IPS-NIHi11 (cell line): ENCODE measurements around the gene NBL1.
"Not testable (repeated sequence)": the region's sequence is repeated elsewhere in the genome, so short reads cannot be mapped to it uniquely, and the experiment has no call there.

Experiments
- DNase-seq: peaks from one replicate; pipeline ENCODE4 v3.0.0; 2012; ENCODE audit warnings: mixed read lengths, low spot score

NBL1 gene

GRCh38 chr1:19622204-19622603 lies 21.9 kb upstream of the NBL1 start:
- no peak for DNase-seq

DNA sequence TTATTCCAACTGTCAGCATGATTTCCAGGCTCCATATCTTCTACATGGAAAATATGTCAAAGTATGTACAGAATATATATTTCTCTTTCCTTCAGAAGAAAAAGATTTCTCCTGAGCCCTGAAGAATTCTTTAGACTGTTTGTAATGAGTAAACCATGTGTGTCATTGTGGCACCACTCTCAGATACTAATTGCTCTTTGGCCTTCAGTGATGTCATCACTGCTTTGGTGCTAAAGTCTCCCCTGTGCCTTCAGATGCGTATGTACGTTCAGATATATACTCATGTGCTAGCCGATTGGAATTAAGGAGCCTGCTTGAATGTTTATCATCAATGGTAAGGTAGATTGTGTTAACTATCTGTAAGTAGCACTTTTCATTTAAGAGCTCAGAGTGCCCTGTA lies 20.6 kb upstream of the NBL1 start:
- no peak for DNase-seq

DNA sequence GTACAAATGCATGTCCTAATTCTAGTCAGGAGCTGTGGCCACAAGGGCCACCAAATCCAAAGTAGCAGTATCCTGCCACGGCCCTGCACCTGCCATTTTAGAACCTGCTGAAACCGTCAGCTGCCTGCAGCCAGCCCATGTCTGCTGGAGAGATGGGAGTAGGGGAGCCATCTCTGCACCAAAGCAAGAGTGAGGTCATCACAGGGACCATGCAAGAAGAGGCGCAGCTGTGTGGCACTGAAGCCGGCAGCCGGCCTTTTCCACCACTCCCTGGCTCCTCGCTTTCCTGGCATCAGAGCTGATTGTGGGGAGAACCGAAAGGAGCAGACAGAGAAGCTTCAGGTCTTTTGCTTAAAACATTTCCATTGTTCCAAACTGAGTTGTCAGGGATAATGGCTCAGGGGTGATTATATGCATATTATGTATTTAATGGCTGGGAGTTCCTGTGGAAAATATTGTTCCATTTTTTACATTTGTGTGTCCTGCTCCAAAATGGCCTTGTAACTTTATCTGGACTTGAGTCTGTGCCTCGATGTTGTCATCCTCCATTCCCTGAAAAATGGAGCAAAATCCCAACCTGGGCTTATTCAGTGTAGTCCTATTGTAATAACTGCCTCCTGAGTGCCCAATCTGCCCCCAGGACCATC lies 18.7 kb upstream of the NBL1 start:
- no peak for DNase-seq

DNA sequence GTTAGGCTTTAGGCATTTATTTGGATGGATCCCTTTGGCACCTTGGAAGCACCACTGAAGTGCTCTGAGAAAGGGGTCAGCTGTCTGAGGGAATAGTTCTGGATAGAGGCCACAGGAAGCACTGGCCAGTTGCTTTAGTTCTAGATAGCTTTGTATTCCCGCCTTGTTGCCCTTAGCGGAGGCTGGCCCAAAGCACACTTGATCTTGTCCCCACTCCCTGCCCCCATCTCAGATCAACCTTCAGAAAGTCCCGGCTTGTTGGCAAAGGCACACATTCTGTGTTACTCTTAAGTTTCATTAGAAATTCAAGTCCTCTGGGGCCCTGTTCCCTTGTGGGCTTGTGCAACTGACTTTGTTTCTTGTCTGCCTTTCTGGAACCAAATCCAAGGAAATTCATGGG lies 15.2 kb upstream of the NBL1 start:
- DNase-seq = no peak

DNA sequence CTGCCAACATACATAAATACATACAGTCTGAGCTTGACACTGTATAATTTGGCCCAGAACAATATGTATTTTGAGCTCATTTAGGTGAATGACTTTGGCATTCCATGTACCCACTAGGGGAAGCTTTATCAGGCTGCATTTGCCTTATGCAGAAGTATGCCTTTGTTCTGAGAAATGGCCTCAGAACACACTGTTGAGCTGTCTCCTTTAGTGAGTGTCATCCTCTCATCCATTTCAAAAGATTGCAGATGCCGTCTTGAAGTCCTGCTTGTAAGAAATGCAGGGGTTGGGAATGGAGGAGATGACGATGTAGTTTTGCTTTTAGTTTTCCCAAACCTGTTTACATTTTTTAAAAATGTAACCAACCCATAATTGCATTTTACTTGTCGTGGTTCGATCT lies 14.8 kb upstream of the NBL1 start:
- no peak for DNase-seq

GRCh38 chr1:19630192-19630591 lies 13.9 kb upstream of the NBL1 start:
- not testable (repeated sequence) for DNase-seq

- DNase-seq = no peak
Measured at GRCh38 chr1:19630720-19631395, 13.3 kb upstream of the NBL1 start.

- DNase-seq = no peak
Measured at GRCh38 chr1:19632211-19632610, 11.9 kb upstream of the NBL1 start.

- DNase-seq = no peak
Measured at GRCh38 chr1:19633106-19633505, 11.0 kb upstream of the NBL1 start.

DNA sequence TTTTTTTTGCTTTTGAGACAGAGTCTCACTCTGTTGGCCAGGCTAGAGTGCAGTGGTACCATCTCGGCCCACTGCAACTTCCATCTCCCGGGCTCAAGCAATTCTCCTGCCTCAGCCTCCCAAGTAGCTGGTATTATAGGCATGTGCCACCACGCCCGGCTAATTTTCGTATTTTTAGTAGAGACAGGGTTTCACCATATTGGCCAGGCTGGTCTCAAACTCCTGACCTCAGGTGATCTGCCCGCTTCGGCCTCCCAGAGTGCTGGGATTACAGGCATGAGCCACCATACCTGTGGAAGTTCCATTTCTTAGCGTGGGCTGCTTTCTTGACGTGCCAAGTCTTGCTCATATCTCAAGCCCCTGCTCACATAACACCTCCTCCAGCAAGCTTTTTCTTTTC lies 9.0 kb upstream of the NBL1 start:
- not testable (repeated sequence) for DNase-seq

DNA sequence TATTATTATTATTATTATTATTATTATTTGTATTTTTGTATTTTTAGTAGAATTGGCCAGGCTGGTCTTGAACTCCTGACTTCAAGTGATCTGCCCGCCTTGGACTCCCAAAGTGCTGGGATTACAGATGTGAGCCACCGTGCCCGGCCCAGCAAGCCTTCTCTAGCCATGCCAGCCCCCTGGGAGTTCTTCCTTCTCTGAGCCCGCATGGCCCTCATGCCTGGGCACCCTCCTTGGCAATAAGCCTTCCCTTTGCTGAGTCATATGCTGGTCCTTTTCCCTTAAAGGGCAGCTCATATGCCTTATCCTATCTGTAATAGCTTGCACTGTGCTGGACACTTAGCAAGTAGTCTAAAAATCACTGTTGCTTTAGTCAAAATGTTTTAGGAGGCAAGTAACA lies 8.5 kb upstream of the NBL1 start:
- DNase-seq = no peak

- DNase-seq = no peak
Measured at GRCh38 chr1:19636065-19636464, 8.0 kb upstream of the NBL1 start.

- DNase-seq = not testable (repeated sequence)
Measured at GRCh38 chr1:19636749-19637148, 7.4 kb upstream of the NBL1 start.

GRCh38 chr1:19637606-19638005 lies 6.5 kb upstream of the NBL1 start:
- no peak for DNase-seq

GRCh38 chr1:19639228-19639627 lies 4.9 kb upstream of the NBL1 start:
- not testable (repeated sequence) for DNase-seq

DNA sequence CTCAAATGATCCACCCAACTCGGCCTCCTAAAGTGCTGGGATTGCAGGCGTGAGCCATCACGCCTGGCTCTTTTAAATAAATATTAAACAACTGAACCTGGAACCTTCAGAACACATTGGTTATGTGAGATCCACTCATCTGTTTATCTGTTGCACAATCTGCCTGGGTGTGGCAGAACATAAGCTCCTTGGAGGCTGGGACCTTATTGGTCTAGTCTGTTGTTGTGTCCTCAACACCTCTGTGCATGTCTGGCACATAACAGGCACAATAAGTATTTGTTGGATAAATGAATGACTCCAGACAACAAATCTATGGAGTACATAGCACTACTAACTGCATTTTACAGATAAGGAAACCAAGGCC lies 4.1 kb upstream of the NBL1 start:
- DNase-seq = no peak

GRCh38 chr1:19640363-19641316 lies 3.5 kb upstream of the NBL1 start:
- peak; percentile 79 for DNase-seq

DNA sequence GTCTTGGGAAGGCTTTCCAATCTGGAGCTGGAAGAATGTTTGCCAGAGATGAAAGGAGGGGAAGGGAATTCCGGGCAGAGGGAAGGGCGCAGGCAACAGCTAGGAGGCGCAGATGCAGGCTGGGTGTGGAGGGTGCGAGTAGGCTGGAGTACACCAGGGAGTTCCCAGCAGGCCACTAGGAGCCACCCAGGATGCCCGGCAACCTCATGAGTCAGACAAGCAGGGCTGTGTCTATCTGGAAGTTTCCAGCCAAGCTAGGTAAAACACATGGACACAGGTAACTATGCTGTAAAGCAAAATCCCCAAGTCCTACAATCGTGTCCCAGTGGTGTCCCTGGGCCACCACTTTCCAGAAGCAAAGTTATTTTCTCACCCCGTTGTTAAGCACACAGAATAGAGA lies 990 bp upstream of the NBL1 start:
- DNase-seq = no peak

GRCh38 chr1:19644395-19644680 lies 227 bp downstream of the NBL1 start:
- DNase-seq = peak; percentile 67

DNA sequence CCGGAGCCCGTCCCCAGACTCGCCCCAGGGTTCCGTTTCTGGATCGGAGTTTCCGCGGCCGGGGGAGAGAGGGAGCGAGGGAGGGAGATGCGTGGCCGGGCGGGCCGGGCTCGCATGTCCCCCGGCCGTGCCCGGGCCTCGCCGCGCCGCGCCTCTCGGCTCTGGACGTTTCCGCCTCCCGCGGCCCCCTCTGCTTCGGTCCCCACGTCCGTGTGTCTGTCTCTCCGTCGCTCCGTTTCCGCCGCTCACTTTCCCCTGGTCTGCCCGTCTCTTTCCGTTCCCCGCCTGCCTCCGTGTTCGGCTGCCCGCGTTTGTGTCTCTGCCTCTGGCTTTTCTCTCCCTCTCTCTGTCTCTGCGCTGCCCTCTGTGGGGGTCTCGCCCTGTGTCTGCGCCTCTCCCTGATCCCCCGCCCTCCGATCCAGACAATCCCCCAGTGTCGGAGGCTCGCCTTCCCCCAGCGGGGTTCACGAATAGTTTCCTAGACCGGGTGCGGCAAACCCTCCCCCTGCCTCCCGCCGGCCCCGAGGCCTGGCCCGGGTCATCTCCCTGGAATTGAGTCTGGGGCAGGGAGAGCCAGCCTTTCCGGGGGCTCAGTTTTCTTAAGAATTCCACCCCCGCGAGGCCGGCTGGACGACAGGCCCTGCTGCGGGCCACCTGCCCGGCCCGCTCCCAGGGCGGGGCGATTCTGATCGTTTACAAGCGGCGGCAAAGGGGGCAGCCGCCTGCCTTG lies 735 bp downstream of the NBL1 start:
- peak; percentile 51 for DNase-seq

- peak; percentile 21 for DNase-seq
Measured at GRCh38 chr1:19645411-19646251, 1.5 kb downstream of the NBL1 start.
